KG1 (cell line): ENCODE data around the gene FKBP4.
A peak's percentile ranks its signal among the peaks of the same experiment; 100 is the strongest.

Source experiments
- DNase-seq: peaks from one replicate; lab custom pipeline; 2025; lab: John Stamatoyannopoulos, UW

Gene FKBP4

GRCh38 chr12:2783936-2784600, 10.7 kb upstream of the FKBP4 start:
- DNase-seq = peak; percentile 39

GRCh38 chr12:2785017-2785416, 9.8 kb upstream of the FKBP4 start:
- DNase-seq = no peak

GRCh38 chr12:2791089-2791488, 3.7 kb upstream of the FKBP4 start:
- DNase-seq = no peak

- DNase-seq = no peak
Measured at GRCh38 chr12:2792671-2793500, 1.9 kb upstream of the FKBP4 start.

- no peak for DNase-seq
Measured at GRCh38 chr12:2793561-2793960, 1.2 kb upstream of the FKBP4 start.

- no peak for DNase-seq
Measured at GRCh38 chr12:2794191-2794735, 507 bp upstream of the FKBP4 start.

- DNase-seq = peak; percentile 35
Measured at GRCh38 chr12:2795291-2796186, 769 bp downstream of the FKBP4 start.

GRCh38 chr12:2796187-2796666, 1.5 kb downstream of the FKBP4 start:
- DNase-seq = no peak

- no peak for DNase-seq
Measured at GRCh38 chr12:2797721-2798418, 3.1 kb downstream of the FKBP4 start.

- DNase-seq = no peak
Measured at GRCh38 chr12:2800046-2800570, 5.3 kb downstream of the FKBP4 start.

GRCh38 chr12:2801044-2801783, 6.4 kb downstream of the FKBP4 start:
- DNase-seq = no peak

GRCh38 chr12:2803635-2804392, 9.0 kb downstream of the FKBP4 start:
- no peak for DNase-seq

GRCh38 chr12:2804393-2805142, 9.8 kb downstream of the FKBP4 start:
- DNase-seq = no peak

- DNase-seq = no peak
Measured at GRCh38 chr12:2805143-2805520, 10.4 kb downstream of the FKBP4 start.

GRCh38 chr12:2806700-2807099, 11.9 kb downstream of the FKBP4 start:
- no peak for DNase-seq

GRCh38 chr12:2811801-2812200, 17.0 kb downstream of the FKBP4 start:
- DNase-seq = no peak

- peak; percentile 100 for DNase-seq
Measured at GRCh38 chr12:2812290-2813213, 17.8 kb downstream of the FKBP4 start, which contains the start of gene ITFG2. Gene ITFG2, plus strand, starts transcription at chr12:2812668. Its CDS starts 93 bp downstream, at chr12:2812761.
